ENCODE data around the gene CCDC33.
A peak's percentile ranks its signal among the peaks of the same experiment; 100 is the strongest.

The CCDC33 gene

GRCh38 chr15:74209560-74209958, 26.6 kb upstream of the CCDC33 start:
- DNase-seq: no peak

DNA sequence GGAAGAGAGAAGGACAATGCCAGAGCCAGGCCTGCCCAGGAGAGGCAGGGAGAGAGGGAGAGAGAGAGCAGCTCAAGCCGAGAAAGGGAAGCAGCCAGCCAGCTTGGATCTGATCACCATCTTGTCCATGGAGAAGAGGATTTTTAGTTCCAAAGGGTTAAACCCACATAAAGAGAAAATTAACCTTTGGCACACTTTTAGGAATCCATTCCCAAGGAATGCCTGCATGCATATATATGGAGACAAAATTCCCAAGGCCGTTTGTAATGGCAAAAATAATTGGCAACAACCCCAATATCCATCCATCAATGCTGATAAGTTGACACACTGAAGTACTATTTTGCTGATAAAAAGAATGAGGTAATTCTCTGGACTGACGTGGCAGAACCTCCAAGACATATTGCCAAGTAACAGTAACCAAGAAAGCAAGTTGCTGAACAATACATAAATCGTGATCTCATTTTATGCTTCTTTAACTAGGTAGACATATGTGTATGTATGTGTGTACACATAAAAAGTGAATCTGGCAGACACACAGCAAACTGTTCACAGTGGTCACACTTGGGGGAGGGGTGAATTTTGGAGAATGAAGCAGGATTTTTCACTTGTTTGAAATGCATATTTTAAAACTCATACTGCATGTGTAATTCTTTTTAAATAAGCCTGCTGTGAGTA, 26.0 kb upstream of the CCDC33 start:
- peak; percentile 89 for DNase-seq

GRCh38 chr15:74210729-74211128, 25.4 kb upstream of the CCDC33 start:
- DNase-seq: no peak

DNA sequence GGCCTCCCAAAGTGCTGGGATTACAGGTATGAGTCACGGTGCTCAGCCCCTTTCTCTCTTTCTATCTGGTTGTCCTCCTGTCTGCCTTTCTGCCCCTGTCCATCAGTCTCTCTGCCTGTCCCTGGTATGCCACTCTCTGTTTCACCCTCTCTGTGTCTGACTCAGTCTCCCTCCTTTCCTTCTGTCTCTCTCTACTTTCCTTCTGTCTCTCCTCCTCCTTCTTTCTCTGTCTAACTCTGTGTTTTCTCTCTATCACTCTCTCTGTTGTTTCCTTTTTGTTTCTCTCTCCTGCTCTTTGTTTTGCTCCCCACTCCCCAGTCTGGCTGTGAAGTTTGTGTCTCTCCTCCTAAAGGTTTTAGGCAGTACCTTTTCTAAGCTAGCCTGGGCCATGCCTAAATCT, 24.5 kb upstream of the CCDC33 start:
- DNase-seq: no peak

DNA sequence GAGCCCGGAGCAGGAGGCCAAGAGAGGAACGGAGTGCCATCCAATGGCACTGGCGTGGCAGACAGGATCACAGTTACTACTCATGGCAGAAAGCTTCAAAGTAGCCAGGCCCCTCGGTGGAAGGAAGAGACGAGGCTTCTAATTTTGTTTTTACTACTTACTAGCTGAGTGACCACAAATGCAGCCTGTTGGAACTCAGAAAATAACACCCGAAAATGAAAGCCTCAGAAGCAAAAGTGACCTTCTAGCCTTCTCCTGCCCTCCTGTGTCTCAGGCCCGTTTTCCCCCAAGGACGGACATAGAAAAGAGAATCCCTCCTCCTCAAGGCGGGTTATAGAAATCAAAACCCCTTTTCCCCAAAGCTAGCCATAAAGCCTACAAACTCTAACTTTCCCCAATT, 23.6 kb upstream of the CCDC33 start:
- DNase-seq: no peak

- no peak for DNase-seq
These were observed 22.3 kb upstream of the CCDC33 start for GRCh38 chr15:74213858-74214284.

DNA sequence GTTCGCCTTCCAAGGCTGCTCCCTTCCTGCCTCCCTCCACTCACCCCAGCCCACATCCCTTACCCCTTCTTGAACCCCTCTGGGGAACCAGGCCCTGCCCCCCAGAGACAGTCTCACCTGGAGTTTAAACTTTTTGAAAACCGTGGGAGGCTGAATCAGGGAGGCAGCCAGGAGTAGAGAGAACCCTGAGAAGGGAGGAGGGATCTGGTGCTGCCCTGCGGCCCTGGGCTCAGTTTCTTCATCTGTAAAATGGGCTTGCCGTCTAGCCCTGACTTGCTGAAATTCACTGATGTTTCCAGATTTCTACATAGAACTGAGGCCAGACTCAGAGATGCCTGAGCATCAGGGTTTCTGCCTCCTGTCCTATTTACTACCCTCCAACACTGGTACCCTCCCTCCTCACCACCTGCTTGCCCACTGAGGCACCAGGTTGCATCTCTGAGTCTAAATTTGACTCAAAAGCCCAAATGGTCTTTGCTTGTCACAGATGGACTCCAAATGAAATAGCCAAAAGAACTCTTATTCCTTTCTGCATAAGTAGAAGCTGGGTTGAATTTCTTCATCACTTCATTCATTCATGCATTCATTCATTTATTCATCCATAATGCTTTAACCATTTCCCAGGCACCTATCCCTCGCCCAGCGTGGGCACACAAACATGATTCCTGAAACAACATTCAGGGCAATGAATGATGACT, 21.7 kb upstream of the CCDC33 start:
- DNase-seq: no peak

DNA sequence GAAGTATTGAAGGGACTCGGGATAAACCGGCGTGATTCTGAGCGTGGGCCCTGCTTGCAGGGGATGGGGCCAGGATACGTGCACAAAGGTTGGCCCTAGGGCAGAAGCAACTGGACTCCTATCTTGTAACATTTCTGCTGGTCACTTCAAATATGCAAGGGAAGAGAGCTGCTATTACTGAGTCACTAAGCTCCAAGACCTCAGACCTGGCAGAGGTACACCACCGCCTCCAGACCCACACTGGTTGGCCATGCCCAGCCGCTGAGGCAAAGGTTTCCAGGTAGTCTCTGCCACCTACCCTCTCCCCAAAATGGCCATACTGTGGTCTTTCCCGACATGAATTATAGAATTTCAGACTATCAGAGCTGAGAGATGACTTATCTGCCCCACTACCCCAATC, 20.2 kb upstream of the CCDC33 start:
- DNase-seq: no peak

DNA sequence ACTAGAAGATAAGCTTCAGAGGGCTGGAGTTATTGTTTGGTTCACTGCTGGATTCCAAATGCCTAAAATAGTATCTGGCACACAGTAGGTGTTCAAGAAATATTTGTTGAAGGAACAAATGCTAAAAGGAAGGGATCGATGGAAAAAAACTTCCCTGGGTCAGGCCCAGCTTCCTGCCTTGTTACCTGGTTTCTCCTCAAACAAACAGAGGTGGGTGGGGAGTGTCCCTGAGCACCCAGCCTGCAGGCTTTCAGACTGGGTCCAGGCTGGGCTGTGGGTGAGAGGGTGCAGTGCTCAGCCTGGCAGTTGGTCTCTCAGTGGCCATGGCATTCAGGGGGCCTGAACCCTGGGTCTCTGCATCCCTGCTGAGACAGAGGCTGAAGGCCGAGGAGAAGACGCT, 19.2 kb upstream of the CCDC33 start:
- no peak for DNase-seq

- no peak for DNase-seq
These were observed 17.9 kb upstream of the CCDC33 start for GRCh38 chr15:74217907-74218885.

DNA sequence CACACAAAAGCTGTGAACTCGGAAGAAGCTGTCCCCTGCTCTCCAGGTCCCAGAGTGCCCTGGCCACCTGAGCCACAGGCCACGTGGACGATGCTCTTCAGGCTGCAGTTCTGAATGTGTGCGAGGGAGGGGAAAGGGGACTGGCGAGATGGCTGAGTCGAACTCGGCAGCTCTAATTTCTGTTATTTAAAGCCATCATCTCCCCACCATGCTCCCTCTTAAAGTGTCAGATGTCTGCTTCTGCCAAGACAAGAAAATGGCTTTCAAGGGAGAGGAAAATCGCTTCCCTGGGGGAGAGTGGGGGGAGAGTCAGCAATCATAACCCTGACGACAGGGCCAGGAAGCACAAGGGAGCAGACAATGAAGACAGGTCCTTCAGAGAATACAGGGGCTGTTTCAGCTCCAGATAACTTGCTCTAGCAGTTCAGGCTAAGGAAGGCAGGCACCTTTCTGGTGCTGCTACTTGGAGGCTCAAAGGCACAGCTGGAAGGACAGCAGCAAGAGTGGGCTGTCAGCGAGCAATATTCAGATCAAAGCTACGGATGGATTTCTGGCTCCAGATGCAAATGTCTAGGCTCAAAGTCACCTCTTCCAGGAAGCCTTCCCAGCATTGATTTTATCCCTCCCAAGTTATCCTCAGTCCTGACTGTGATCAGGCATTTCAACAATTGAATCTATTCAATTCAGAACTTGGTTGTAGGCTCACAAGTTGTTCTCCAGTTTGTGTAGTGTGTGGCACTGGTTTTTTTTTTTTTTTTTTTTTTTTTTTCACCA, 15.5 kb upstream of the CCDC33 start:
- no peak for DNase-seq

- DNase-seq: no peak
These were observed 14.5 kb upstream of the CCDC33 start for GRCh38 chr15:74221399-74222239.

GRCh38 chr15:74222240-74223119, 13.6 kb upstream of the CCDC33 start:
- DNase-seq: no peak

DNA sequence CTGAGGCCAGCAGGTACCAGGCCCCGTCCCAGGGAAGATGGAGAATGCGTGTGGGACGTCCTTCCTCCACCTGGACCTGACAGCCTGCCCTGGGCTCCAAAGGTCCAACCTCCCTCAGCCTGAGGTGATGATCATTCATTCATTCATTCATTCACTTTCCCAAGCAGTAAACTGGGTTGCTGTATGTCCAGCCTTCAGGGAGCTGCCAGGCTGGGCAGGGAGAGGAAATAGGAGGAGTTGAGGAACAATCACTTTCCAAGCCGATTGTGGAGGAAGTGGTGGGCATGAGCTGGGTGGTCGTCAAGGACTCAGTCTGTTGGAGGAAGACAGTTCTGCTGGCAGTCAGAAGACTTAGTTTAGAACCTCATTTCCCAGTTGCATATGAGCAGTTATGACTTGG, 10.2 kb upstream of the CCDC33 start:
- no peak for DNase-seq

DNA sequence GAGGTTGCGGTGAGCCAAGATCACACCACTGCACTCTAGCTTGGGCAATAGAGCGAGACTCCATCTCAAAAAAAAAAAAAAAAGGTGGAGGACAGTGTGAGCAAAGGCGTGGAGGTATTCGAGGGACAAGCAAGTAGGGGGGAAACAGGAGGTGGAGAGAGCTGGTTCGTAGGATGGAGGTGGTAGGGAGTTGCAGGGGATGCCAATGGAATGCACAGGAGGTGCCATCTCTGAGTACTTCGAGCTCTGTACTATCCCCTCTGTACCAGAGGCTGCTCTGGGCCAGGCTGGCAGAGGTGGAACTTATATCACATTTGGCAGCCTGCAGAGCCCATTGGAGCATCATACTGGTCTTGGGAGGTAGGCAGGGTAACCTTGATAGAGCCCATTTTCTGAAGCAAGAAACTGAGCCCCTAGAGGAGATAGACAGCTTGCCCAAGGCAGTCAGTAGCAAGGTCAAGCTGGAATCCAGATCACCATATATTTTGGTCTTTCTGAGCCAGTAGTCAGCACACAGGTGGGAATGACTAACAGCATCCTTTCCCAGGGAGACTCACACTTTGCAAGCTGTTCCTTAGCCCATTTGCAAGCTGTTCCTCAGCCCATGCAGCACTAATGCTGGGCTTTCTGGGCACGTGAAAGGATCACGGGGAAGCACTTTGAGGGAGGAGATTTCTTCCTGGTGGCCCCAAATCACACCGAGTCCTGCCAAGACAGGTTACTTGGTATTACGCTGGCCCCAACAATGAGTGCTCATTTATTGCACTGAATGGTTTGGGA, 9.2 kb upstream of the CCDC33 start:
- no peak for DNase-seq

DNA sequence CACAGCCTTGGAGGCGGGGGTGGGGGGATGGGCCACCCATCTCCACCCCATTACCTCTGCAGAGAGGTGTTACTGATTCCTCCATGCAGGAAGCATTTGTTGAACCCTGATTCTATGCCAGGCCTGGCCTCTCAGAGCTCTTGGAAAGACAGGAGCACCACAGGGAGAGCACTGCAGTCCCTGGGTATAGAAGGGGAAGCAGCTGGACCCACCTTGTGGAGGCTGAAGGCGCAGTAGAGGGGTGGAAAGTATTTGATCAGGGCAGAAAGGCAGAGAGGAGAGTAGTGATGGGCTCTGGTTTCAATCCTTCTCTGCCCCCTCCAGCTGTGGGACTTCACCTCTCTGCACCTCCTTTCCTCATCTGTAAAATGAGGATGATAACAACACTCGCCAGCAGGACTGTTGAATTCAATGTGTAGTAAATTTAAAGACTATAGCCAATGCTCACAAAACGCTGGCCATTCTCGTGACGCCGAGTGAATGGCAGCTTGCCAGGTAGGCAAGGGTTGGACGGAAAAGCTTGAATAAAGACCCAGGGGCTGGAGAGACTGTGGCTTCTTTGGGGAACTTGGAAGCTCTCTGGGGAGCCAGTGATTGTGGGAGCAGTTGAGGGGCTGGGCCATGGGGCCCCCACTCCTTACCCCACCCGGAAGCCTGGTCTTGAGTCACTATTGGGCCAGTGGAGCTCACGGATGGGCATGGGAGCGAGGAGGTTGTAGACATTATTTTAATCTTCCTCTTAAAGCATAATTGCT, 8.0 kb upstream of the CCDC33 start:
- no peak for DNase-seq

GRCh38 chr15:74228723-74229081, 7.4 kb upstream of the CCDC33 start:
- no peak for DNase-seq

DNA sequence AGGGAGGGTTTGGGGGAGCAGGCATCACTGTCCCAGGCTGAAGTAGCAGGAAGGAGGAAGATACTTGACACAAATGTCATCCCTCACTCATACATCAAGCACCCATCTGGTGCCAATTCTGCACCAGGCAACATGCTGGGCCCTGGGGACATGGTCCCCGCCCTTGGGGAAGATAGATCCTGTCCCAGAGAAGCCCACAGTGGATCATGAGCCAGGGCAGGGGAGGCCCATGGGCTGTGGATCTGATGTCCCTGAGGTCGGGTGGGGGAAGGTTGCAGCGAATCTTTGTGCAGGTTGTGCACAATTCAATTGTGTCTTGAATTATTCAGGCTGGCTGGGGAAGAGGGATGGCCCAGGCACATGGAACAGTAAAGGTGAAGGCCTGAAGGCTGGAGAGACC, 6.4 kb upstream of the CCDC33 start:
- DNase-seq: no peak

DNA sequence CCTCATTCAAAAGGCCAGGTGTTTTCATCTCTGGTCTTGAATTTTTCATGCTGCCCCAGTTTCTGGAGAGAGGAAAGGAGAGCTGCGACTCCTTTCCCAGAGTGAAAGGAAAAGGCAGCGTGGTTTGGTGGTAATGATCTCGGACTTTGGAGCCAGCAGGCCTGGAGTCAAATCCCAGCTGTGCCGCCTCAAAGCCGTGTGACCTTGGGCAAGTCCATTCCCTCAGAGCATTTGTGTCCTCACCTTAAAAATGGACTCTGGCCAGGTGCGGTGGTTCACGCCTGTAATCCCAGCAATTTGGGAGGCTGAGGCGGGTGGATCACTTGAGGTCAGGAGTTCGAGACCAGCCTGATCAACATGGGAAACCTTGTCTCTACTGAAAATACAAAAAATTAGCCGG, 4.7 kb upstream of the CCDC33 start:
- no peak for DNase-seq
